ENCODE results near the gene PIM3.
A peak's percentile ranks its signal among the peaks of the same experiment; 100 is the strongest.

PIM3 gene

GRCh38 chr22:49960159-49961004 lies at the start of gene PIM3:
Gene PIM3 (plus strand): TSS chr22:49960772. CDS start chr22:49960948, 176 bp downstream.
- no peak for DNase-seq (ENCODE audit: low read depth, low spot score)
- Histone ChIP-seq H3K4me3 (ENCODE audit: low read length) (peak within 1 kb of the TSS; percentile 88), H3K9me3 (ENCODE audit: control insufficient read depth, insufficient read depth, low read length) (no peaks in the 10 kb centered on the region), H3K36me3 (ENCODE audit: control insufficient read depth, insufficient read depth, low read length) (peaks cover 19% of the 10 kb centered on the region), H3K27me3 (ENCODE audit: control insufficient read depth, insufficient read depth, low read length) (no peaks in the 10 kb centered on the region; the same call in 1 of the 2 replicates), H3K27ac (ENCODE audit: low read length) (no peak within 1 kb of the TSS), H3K4me1 (ENCODE audit: control insufficient read depth, insufficient read depth, low read length) (peaks cover 13% of the 10 kb centered on the region)
- WGBS (ENCODE audit: insufficient coverage, insufficient read length), result no CpG with 5 or more reads among the region's 137 CpGs

- Histone ChIP-seq H3K27me3 (ENCODE audit: control insufficient read depth, insufficient read depth, low read length) (no peaks in the 10 kb centered on the region), H3K36me3 (ENCODE audit: control insufficient read depth, insufficient read depth, low read length) (peaks cover 5% of the 10 kb centered on the region; the same call in 1 of the 2 replicates)
- no CpG with 5 or more reads among the region's 30 CpGs for WGBS (ENCODE audit: insufficient coverage, insufficient read length)
These were observed 48.5 kb upstream of the PIM3 start for GRCh38 chr22:49911881-49912625.

GRCh38 chr22:49913026-49913425 lies 47.5 kb upstream of the PIM3 start:
- H3K27ac ChIP-seq (ENCODE audit: low read length), result no peak overlapping the region
- no peak for DNase-seq (ENCODE audit: low read depth, low spot score)
- no peaks in the 10 kb centered on the region for H3K4me1 ChIP-seq (ENCODE audit: control insufficient read depth, insufficient read depth, low read length)
- no peaks in the 10 kb centered on the region for H3K9me3 ChIP-seq (ENCODE audit: control insufficient read depth, insufficient read depth, low read length)
- no peaks in the 10 kb centered on the region for H3K27me3 ChIP-seq (ENCODE audit: control insufficient read depth, insufficient read depth, low read length)
- WGBS (ENCODE audit: insufficient coverage, insufficient read length), result no CpG with 5 or more reads among the region's 14 CpGs
- peaks cover 5% of the 10 kb centered on the region; the same call in 1 of the 2 replicates for H3K36me3 ChIP-seq (ENCODE audit: control insufficient read depth, insufficient read depth, low read length)
- no peak overlapping the region for H3K4me3 ChIP-seq (ENCODE audit: low read length)

More at GRCh38 chr22:49911881-49912625, 48.5 kb upstream of the PIM3 start:
- H3K27ac ChIP-seq (ENCODE audit: low read length), result no peak overlapping the region
- H3K4me3 ChIP-seq (ENCODE audit: low read length), result no peak overlapping the region
- DNase-seq (ENCODE audit: low read depth, low spot score), result no peak
- H3K4me1 ChIP-seq (ENCODE audit: control insufficient read depth, insufficient read depth, low read length), result no peaks in the 10 kb centered on the region
- no peaks in the 10 kb centered on the region for H3K9me3 ChIP-seq (ENCODE audit: control insufficient read depth, insufficient read depth, low read length)

GRCh38 chr22:49913446-49913845 lies 47.1 kb upstream of the PIM3 start:
- no peak overlapping the region for H3K4me3 ChIP-seq (ENCODE audit: low read length)
- H3K9me3 ChIP-seq (ENCODE audit: control insufficient read depth, insufficient read depth, low read length), result no peaks in the 10 kb centered on the region
- H3K4me1 ChIP-seq (ENCODE audit: control insufficient read depth, insufficient read depth, low read length), result no peaks in the 10 kb centered on the region
- WGBS (ENCODE audit: insufficient coverage, insufficient read length), result no CpG with 5 or more reads among the region's 14 CpGs
- H3K27me3 ChIP-seq (ENCODE audit: control insufficient read depth, insufficient read depth, low read length), result no peaks in the 10 kb centered on the region
- H3K27ac ChIP-seq (ENCODE audit: low read length), result no peak overlapping the region
- peaks cover 5% of the 10 kb centered on the region; the same call in 1 of the 2 replicates for H3K36me3 ChIP-seq (ENCODE audit: control insufficient read depth, insufficient read depth, low read length)
- DNase-seq (ENCODE audit: low read depth, low spot score), result no peak

GRCh38 chr22:49914256-49914655 lies 46.3 kb upstream of the PIM3 start:
- Histone ChIP-seq H3K27me3 (ENCODE audit: control insufficient read depth, insufficient read depth, low read length) (no peaks in the 10 kb centered on the region), H3K4me1 (ENCODE audit: control insufficient read depth, insufficient read depth, low read length) (no peaks in the 10 kb centered on the region), H3K36me3 (ENCODE audit: control insufficient read depth, insufficient read depth, low read length) (peaks cover 5% of the 10 kb centered on the region; the same call in 1 of the 2 replicates), H3K9me3 (ENCODE audit: control insufficient read depth, insufficient read depth, low read length) (no peaks in the 10 kb centered on the region), H3K4me3 (ENCODE audit: low read length) (no peak overlapping the region), H3K27ac (ENCODE audit: low read length) (no peak overlapping the region)
- no CpG with 5 or more reads among the region's 12 CpGs for WGBS (ENCODE audit: insufficient coverage, insufficient read length)
- DNase-seq (ENCODE audit: low read depth, low spot score), result no peak

GRCh38 chr22:49915610-49916009 lies 45.0 kb upstream of the PIM3 start:
- Histone ChIP-seq H3K27me3 (ENCODE audit: control insufficient read depth, insufficient read depth, low read length) (no peaks in the 10 kb centered on the region), H3K36me3 (ENCODE audit: control insufficient read depth, insufficient read depth, low read length) (0 out of 2 replicates have a peak, but pooled peaks cover 7% of the 10 kb centered on the region), H3K4me3 (ENCODE audit: low read length) (no peak overlapping the region), H3K27ac (ENCODE audit: low read length) (no peak overlapping the region), H3K4me1 (ENCODE audit: control insufficient read depth, insufficient read depth, low read length) (no peaks in the 10 kb centered on the region), H3K9me3 (ENCODE audit: control insufficient read depth, insufficient read depth, low read length) (no peaks in the 10 kb centered on the region)
- WGBS (ENCODE audit: insufficient coverage, insufficient read length), result no CpG with 5 or more reads among the region's 12 CpGs
- DNase-seq (ENCODE audit: low read depth, low spot score), result no peak

GRCh38 chr22:49916831-49917230 lies 43.7 kb upstream of the PIM3 start:
- H3K4me3 ChIP-seq (ENCODE audit: low read length), result no peak overlapping the region
- H3K4me1 ChIP-seq (ENCODE audit: control insufficient read depth, insufficient read depth, low read length), result no peaks in the 10 kb centered on the region
- no peaks in the 10 kb centered on the region for H3K27me3 ChIP-seq (ENCODE audit: control insufficient read depth, insufficient read depth, low read length)
- DNase-seq (ENCODE audit: low read depth, low spot score), result no peak
- H3K9me3 ChIP-seq (ENCODE audit: control insufficient read depth, insufficient read depth, low read length), result no peaks in the 10 kb centered on the region
- no CpG with 5 or more reads among the region's 11 CpGs for WGBS (ENCODE audit: insufficient coverage, insufficient read length)
- no peak overlapping the region for H3K27ac ChIP-seq (ENCODE audit: low read length)
- H3K36me3 ChIP-seq (ENCODE audit: control insufficient read depth, insufficient read depth, low read length), result peaks cover 7% of the 10 kb centered on the region; the same call in 1 of the 2 replicates

GRCh38 chr22:49917974-49918910 lies 42.3 kb upstream of the PIM3 start, which contains the start of the genes ALG12 and CRELD2:
Gene ALG12 (minus strand): TSS chr22:49918438. CDS start chr22:49913765, 4,673 bp downstream.
Gene CRELD2 (plus strand): TSS chr22:49918634. CDS start chr22:49918770, 136 bp downstream.
- WGBS (ENCODE audit: insufficient coverage, insufficient read length), result no CpG with 5 or more reads among the region's 103 CpGs

GRCh38 chr22:49918911-49919881 lies 41.4 kb upstream of the PIM3 start:
- DNase-seq (ENCODE audit: low read depth, low spot score), result no peak

More at GRCh38 chr22:49917974-49918910, 42.3 kb upstream of the PIM3 start, which contains the start of the genes ALG12 and CRELD2:
- Histone ChIP-seq H3K36me3 (ENCODE audit: control insufficient read depth, insufficient read depth, low read length) (peaks cover 3% of the 10 kb centered on the region), H3K4me1 (ENCODE audit: control insufficient read depth, insufficient read depth, low read length) (no peaks in the 10 kb centered on the region), H3K27me3 (ENCODE audit: control insufficient read depth, insufficient read depth, low read length) (no peaks in the 10 kb centered on the region), H3K4me3 (ENCODE audit: low read length) (peak within 1 kb of the TSS; percentile 58), H3K9me3 (ENCODE audit: control insufficient read depth, insufficient read depth, low read length) (no peaks in the 10 kb centered on the region), H3K27ac (ENCODE audit: low read length) (no peak within 1 kb of the TSS)
- peak; percentile 80 for DNase-seq (ENCODE audit: low read depth, low spot score)

More at GRCh38 chr22:49918911-49919881, 41.4 kb upstream of the PIM3 start:
- Histone ChIP-seq H3K4me1 (ENCODE audit: control insufficient read depth, insufficient read depth, low read length) (no peaks in the 10 kb centered on the region), H3K9me3 (ENCODE audit: control insufficient read depth, insufficient read depth, low read length) (no peaks in the 10 kb centered on the region), H3K36me3 (ENCODE audit: control insufficient read depth, insufficient read depth, low read length) (peaks cover 2% of the 10 kb centered on the region), H3K27me3 (ENCODE audit: control insufficient read depth, insufficient read depth, low read length) (no peaks in the 10 kb centered on the region), H3K4me3 (ENCODE audit: low read length) (peak overlapping the region; percentile 58; the same call in 1 of the 2 replicates), H3K27ac (ENCODE audit: low read length) (no peak overlapping the region)
- WGBS (ENCODE audit: insufficient coverage, insufficient read length), result no CpG with 5 or more reads among the region's 47 CpGs
